ENCODE results near the gene RAB10.

Gene RAB10

GRCh38 chr2:26119521-26119920, 85.6 kb downstream of the RAB10 start:
- Histone ChIP-seq H3K4me3 (ENCODE audit: low read length) (no peak overlapping the region), H3K27ac (ENCODE audit: low read depth, low read length) (no peak overlapping the region), H3K36me3 (ENCODE audit: control insufficient read depth, insufficient read depth, low read length) (no peaks in the 10 kb centered on the region), H3K4me1 (ENCODE audit: control insufficient read depth, insufficient read depth, low read length) (no peaks in the 10 kb centered on the region), H3K9ac (ENCODE audit: low read length) (no peak overlapping the region), H3K27me3 (ENCODE audit: control insufficient read depth, insufficient read depth, low read length) (no peaks in the 10 kb centered on the region)

- H3K36me3 ChIP-seq (ENCODE audit: control insufficient read depth, insufficient read depth, low read length) = no peaks in the 10 kb centered on the region
- no peaks in the 10 kb centered on the region for H3K4me1 ChIP-seq (ENCODE audit: control insufficient read depth, insufficient read depth, low read length)
- no peaks in the 10 kb centered on the region for H3K27me3 ChIP-seq (ENCODE audit: control insufficient read depth, insufficient read depth, low read length)
- no peak overlapping the region for H3K4me3 ChIP-seq (ENCODE audit: low read length)
- no peak overlapping the region for H3K27ac ChIP-seq (ENCODE audit: low read depth, low read length)
- no peak overlapping the region for H3K9ac ChIP-seq (ENCODE audit: low read length)
Observed at GRCh38 chr2:26122630-26123029, 88.7 kb downstream of the RAB10 start.

- Histone ChIP-seq H3K27ac (ENCODE audit: low read depth, low read length) (no peak overlapping the region), H3K4me1 (ENCODE audit: control insufficient read depth, insufficient read depth, low read length) (no peaks in the 10 kb centered on the region), H3K4me3 (ENCODE audit: low read length) (no peak overlapping the region), H3K27me3 (ENCODE audit: control insufficient read depth, insufficient read depth, low read length) (no peaks in the 10 kb centered on the region), H3K36me3 (ENCODE audit: control insufficient read depth, insufficient read depth, low read length) (peaks cover 4% of the 10 kb centered on the region), H3K9ac (ENCODE audit: low read length) (no peak overlapping the region)
Observed at GRCh38 chr2:26123426-26123825, 89.5 kb downstream of the RAB10 start.

DNA sequence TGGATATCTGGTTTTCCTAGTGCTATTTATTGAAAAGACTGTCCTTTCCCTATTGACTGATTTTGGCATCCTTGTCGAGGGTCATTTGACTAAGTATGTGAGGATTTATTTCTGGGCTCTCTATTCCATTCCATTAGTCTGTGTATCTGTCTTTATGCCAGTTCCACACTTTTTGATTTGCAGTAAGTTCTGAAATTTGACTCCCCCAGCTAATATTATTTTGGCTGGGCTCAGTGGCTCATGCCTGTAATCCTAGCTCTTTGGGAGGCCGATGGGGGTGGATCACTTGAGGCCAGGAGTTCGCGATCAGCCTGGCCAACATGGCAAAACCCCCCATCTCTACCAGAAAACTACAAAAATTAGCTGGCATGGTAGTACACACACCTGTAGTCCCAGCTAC, 92.2 kb downstream of the RAB10 start:
- H3K27me3 ChIP-seq (ENCODE audit: control insufficient read depth, insufficient read depth, low read length) = no peaks in the 10 kb centered on the region
- no peaks in the 10 kb centered on the region for H3K4me1 ChIP-seq (ENCODE audit: control insufficient read depth, insufficient read depth, low read length)
- H3K4me3 ChIP-seq (ENCODE audit: low read length) = no peak overlapping the region
- H3K9ac ChIP-seq (ENCODE audit: low read length) = no peak overlapping the region
- no peak overlapping the region for H3K27ac ChIP-seq (ENCODE audit: low read depth, low read length)
- H3K36me3 ChIP-seq (ENCODE audit: control insufficient read depth, insufficient read depth, low read length) = peaks cover 6% of the 10 kb centered on the region

DNA sequence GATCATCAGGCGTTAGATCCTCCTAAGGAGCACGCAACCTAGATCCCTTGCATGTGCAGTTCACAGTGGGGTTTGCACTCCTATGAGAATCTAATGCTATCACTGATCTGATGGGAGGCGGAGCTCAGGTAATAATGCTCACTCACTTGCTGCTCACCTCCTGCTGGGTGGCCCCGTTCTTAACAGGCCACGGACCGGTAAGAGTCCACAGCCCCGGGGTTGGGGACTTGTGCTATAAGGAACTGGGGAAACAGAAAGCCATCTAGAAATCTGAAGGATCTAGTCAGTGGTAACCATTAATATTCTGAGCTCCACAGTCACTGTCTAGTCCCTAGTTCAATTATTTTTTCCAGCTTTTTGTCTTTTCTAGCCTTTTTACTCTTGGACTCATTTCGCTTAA, 94.3 kb downstream of the RAB10 start:
- Histone ChIP-seq H3K9ac (ENCODE audit: low read length) (no peak overlapping the region), H3K27ac (ENCODE audit: low read depth, low read length) (no peak overlapping the region), H3K27me3 (ENCODE audit: control insufficient read depth, insufficient read depth, low read length) (no peaks in the 10 kb centered on the region), H3K36me3 (ENCODE audit: control insufficient read depth, insufficient read depth, low read length) (peaks cover 6% of the 10 kb centered on the region), H3K4me1 (ENCODE audit: control insufficient read depth, insufficient read depth, low read length) (no peaks in the 10 kb centered on the region), H3K4me3 (ENCODE audit: low read length) (no peak overlapping the region)

DNA sequence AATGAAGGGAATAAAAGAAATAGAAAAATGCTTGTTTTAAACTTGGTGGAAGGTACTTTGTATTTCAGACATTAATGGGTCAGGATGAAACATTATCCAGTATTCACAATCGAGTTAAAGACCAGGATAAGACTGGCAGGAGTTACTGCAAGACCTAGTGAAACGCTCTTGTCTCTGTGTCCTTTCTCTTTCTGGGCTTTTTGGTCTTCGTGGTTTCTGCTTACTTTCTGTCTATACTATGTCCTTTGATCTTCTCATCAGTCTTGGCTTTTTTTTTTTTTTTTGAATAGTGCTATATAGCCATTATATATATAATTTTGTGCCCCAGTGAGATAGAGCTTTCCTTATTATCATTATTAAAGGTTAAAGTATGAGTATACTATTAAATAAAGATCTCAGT, 96.9 kb downstream of the RAB10 start:
- Histone ChIP-seq H3K4me1 (ENCODE audit: control insufficient read depth, insufficient read depth, low read length) (no peaks in the 10 kb centered on the region), H3K27ac (ENCODE audit: low read depth, low read length) (no peak overlapping the region), H3K27me3 (ENCODE audit: control insufficient read depth, insufficient read depth, low read length) (no peaks in the 10 kb centered on the region), H3K36me3 (ENCODE audit: control insufficient read depth, insufficient read depth, low read length) (peaks cover 9% of the 10 kb centered on the region), H3K4me3 (ENCODE audit: low read length) (no peak overlapping the region), H3K9ac (ENCODE audit: low read length) (no peak overlapping the region)

GRCh38 chr2:26136451-26136850, 102.6 kb downstream of the RAB10 start:
- H3K27ac ChIP-seq (ENCODE audit: low read depth, low read length) = no peak overlapping the region
- H3K36me3 ChIP-seq (ENCODE audit: control insufficient read depth, insufficient read depth, low read length) = peaks cover 3% of the 10 kb centered on the region
- no peaks in the 10 kb centered on the region for H3K27me3 ChIP-seq (ENCODE audit: control insufficient read depth, insufficient read depth, low read length)
- no peaks in the 10 kb centered on the region for H3K4me1 ChIP-seq (ENCODE audit: control insufficient read depth, insufficient read depth, low read length)
- no peak overlapping the region for H3K4me3 ChIP-seq (ENCODE audit: low read length)
- no peak overlapping the region for H3K9ac ChIP-seq (ENCODE audit: low read length)

- peaks cover 3% of the 10 kb centered on the region for H3K36me3 ChIP-seq (ENCODE audit: control insufficient read depth, insufficient read depth, low read length)
- no peak overlapping the region for H3K9ac ChIP-seq (ENCODE audit: low read length)
- H3K4me1 ChIP-seq (ENCODE audit: control insufficient read depth, insufficient read depth, low read length) = no peaks in the 10 kb centered on the region
- no peaks in the 10 kb centered on the region for H3K27me3 ChIP-seq (ENCODE audit: control insufficient read depth, insufficient read depth, low read length)
- no peak overlapping the region for H3K4me3 ChIP-seq (ENCODE audit: low read length)
- H3K27ac ChIP-seq (ENCODE audit: low read depth, low read length) = no peak overlapping the region
Observed at GRCh38 chr2:26139269-26140183, 105.6 kb downstream of the RAB10 start.

DNA sequence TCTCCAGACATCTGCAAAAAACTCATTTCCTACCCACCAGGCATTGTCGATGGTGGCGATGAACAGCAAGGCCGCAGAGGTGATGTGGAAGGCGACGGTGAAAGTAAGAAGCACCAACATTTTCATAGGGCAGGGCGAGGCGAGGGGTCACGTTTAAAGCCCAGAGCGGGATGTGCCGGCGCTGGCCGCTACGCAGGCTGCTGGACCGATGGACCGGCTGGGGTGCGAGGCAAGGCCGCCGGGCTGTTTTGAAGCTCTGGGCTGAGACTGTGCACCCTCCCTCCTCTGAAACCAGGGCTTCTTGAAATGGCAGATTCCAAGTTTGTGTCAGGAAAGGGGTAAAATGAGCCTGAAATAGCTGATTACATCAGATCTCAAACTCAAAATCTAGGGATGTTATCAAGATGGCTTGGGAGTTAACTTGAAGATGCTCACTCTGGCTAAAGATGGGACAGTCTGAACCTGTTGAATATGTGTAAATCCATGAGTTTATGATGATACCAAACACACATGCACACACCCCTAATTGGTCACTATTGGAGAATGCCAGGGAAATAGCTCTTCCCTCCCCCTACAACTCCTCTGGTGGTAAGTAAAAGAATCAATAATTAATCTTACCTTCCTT, 107.4 kb downstream of the RAB10 start:
- no peak overlapping the region for H3K27ac ChIP-seq (ENCODE audit: low read depth, low read length)
- H3K9ac ChIP-seq (ENCODE audit: low read length) = no peak overlapping the region
- H3K27me3 ChIP-seq (ENCODE audit: control insufficient read depth, insufficient read depth, low read length) = no peaks in the 10 kb centered on the region
- no peaks in the 10 kb centered on the region for H3K36me3 ChIP-seq (ENCODE audit: control insufficient read depth, insufficient read depth, low read length)
- no peaks in the 10 kb centered on the region for H3K4me1 ChIP-seq (ENCODE audit: control insufficient read depth, insufficient read depth, low read length)
- no peak overlapping the region for H3K4me3 ChIP-seq (ENCODE audit: low read length)

GRCh38 chr2:26144031-26144430, 110.1 kb downstream of the RAB10 start:
- no peaks in the 10 kb centered on the region for H3K27me3 ChIP-seq (ENCODE audit: control insufficient read depth, insufficient read depth, low read length)
- H3K27ac ChIP-seq (ENCODE audit: low read depth, low read length) = no peak overlapping the region
- H3K9ac ChIP-seq (ENCODE audit: low read length) = no peak overlapping the region
- no peaks in the 10 kb centered on the region for H3K4me1 ChIP-seq (ENCODE audit: control insufficient read depth, insufficient read depth, low read length)
- no peaks in the 10 kb centered on the region for H3K36me3 ChIP-seq (ENCODE audit: control insufficient read depth, insufficient read depth, low read length)
- no peak overlapping the region for H3K4me3 ChIP-seq (ENCODE audit: low read length)

GRCh38 chr2:26144953-26145680, 111.2 kb downstream of the RAB10 start:
- no peak overlapping the region for H3K27ac ChIP-seq (ENCODE audit: low read depth, low read length)
- no peaks in the 10 kb centered on the region for H3K27me3 ChIP-seq (ENCODE audit: control insufficient read depth, insufficient read depth, low read length)
- H3K4me1 ChIP-seq (ENCODE audit: control insufficient read depth, insufficient read depth, low read length) = no peaks in the 10 kb centered on the region
- H3K36me3 ChIP-seq (ENCODE audit: control insufficient read depth, insufficient read depth, low read length) = no peaks in the 10 kb centered on the region
- no peak overlapping the region for H3K9ac ChIP-seq (ENCODE audit: low read length)
- H3K4me3 ChIP-seq (ENCODE audit: low read length) = no peak overlapping the region

DNA sequence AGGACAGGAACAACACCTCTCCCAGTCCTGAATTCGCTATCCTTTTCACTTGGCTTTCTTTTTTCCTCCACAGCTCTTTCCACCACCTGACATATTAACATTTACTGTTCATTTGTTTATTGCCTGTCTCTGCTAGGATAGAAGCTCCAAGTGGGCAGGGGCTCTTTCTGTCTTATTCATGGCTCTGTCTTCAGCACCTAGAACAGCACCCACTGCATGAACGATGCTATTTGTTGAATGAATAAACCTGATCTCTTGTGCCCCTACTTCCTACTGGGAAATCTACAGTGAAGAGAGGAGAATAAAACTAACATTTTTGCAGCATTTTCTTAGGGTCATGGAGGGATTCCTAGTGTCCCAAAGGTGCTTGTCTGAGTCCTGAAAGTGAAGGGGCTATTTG, 114.6 kb downstream of the RAB10 start:
- H3K9ac ChIP-seq (ENCODE audit: low read length) = no peak overlapping the region
- H3K4me1 ChIP-seq (ENCODE audit: control insufficient read depth, insufficient read depth, low read length) = no peaks in the 10 kb centered on the region
- H3K27me3 ChIP-seq (ENCODE audit: control insufficient read depth, insufficient read depth, low read length) = no peaks in the 10 kb centered on the region
- no peak overlapping the region for H3K4me3 ChIP-seq (ENCODE audit: low read length)
- H3K27ac ChIP-seq (ENCODE audit: low read depth, low read length) = no peak overlapping the region
- no peaks in the 10 kb centered on the region for H3K36me3 ChIP-seq (ENCODE audit: control insufficient read depth, insufficient read depth, low read length)

All from rectal smooth muscle tissue (tissue), 1 donor.